K562 (cell line): ENCODE results near the gene RAB5B.

Source experiments
- TARDBP ChIP-seq: fragments of 450-650 bp; IDR thresholded peaks from 2 replicates; pipeline ENCODE4 v1.6.1; 2016
- TF ChIP-seq, protein P1 (sequence below): sonication (generic); formaldehyde crosslinking; IDR thresholded peaks from 2 replicates; pipeline ENCODE4 v1.5.0; 2020; ENCODE audit warnings: missing genetic modification reagents

DNA sequence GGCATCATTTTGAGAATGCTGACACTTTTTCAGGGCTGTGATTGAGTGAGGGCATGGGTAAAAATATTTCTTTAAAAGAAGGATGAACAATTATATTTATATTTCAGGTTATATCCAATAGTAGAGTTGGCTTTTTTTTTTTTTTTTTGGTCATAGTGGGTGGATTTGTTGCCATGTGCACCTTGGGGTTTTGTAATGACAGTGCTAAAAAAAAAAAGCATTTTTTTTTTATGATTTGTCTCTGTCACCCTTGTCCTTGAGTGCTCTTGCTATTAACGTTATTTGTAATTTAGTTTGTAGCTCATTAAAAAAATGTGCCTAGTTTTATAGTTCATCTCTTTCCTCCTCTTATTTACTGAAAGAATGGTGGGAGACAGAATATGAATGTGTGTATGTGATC lies 1.4 kb upstream of the RAB5B start:
- TF ChIP-seq TARDBP: no peak
- TF ChIP-seq, protein P1, sequence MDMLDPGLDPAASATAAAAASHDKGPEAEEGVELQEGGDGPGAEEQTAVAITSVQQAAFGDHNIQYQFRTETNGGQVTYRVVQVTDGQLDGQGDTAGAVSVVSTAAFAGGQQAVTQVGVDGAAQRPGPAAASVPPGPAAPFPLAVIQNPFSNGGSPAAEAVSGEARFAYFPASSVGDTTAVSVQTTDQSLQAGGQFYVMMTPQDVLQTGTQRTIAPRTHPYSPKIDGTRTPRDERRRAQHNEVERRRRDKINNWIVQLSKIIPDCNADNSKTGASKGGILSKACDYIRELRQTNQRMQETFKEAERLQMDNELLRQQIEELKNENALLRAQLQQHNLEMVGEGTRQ (CRISPR knock-in tag): no peak
